Measurements from ENCODE around the gene PHF24. TPM values are rescaled to one million over a fixed set of nuclear protein-coding genes. Genes with fewer than 3 reads are reported as not detected.
"Not testable (repeated sequence)": the region's sequence is repeated elsewhere in the genome, so short reads cannot be mapped to it uniquely, and the experiment has no call there.

Gene PHF24
- total and polyA plus RNA-seq, 5 donors from 2014 or later = not detected

DNA sequence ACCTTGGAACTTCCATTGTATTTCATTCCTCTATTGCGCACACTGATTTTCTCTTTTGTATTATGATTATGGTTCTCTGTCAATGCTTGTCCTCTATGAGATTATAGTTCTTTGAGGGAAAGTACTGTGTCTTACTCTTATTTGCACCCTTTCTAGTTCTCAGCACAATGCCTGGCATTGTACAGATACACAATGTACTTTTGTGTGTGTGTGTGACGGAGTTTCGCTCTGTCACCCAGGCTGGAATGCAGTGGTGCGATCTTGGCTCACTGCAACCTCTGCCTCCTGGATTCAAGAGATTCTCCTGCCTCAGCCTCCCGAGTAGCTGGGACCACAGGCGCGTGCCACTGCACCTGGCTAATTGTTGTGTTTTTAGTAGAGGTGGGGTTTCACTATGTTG, 2.0 kb upstream of the PHF24 start:
- H3K9me3 Mint-ChIP-seq; ATAC-seq (ENCODE audit: low read depth in 2 of 2); H3K27ac Mint-ChIP-seq; H3K4me1 Mint-ChIP-seq; H3K4me3 ChIP-seq (ENCODE audit: low read depth, low read length); H3K9me3 ChIP-seq (ENCODE audit: control insufficient read depth in 2 of 2, low read length in 2 of 2); H3K36me3 ChIP-seq (ENCODE audit: control insufficient read depth, insufficient read depth, low read length); H3K27ac ChIP-seq (ENCODE audit: insufficient read depth, low read length, poor library complexity, severe bottlenecking); H3K4me3 Mint-ChIP-seq; DNase-seq; H3K36me3 Mint-ChIP-seq; H3K4me1 ChIP-seq (ENCODE audit: control insufficient read depth, insufficient read depth, low read length, poor library complexity, severe bottlenecking): not testable (repeated sequence)
- H3K27me3 ChIP-seq (ENCODE audit: control insufficient read depth, insufficient read depth, low read length) = peaks cover 41% of the 10 kb centered on the region
- H3K27me3 Mint-ChIP-seq = peaks cover 83% of the 10 kb centered on the region

- no peak for ATAC-seq (ENCODE audit: low read depth in 2 of 2)
- Mint-ChIP-seq H3K4me1 (peaks cover 0 to 3% (median 0%) of the 10 kb centered on the region in 4 donors), H3K36me3 (no peaks in the 10 kb centered on the region), H3K27ac (no peak overlapping the region), H3K4me3 (peak overlapping the region in 1 of 4 donors; percentile 66), H3K9me3 (peaks cover 0 to 3% (median 0%) of the 10 kb centered on the region in 7 donors), H3K27me3 (peaks cover 83% of the 10 kb centered on the region)
- H3K36me3 ChIP-seq (ENCODE audit: control insufficient read depth, insufficient read depth, low read length) = no peaks in the 10 kb centered on the region
- no peak overlapping the region for H3K27ac ChIP-seq (ENCODE audit: insufficient read depth, low read length, poor library complexity, severe bottlenecking)
- no peak overlapping the region for H3K4me3 ChIP-seq (ENCODE audit: low read depth, low read length)
- peaks cover 43% of the 10 kb centered on the region for H3K27me3 ChIP-seq (ENCODE audit: control insufficient read depth, insufficient read depth, low read length)
- no peaks in the 10 kb centered on the region for H3K9me3 ChIP-seq (ENCODE audit: control insufficient read depth in 2 of 2, low read length in 2 of 2)
- no peak for DNase-seq
- peaks cover 9% of the 10 kb centered on the region for H3K4me1 ChIP-seq (ENCODE audit: control insufficient read depth, insufficient read depth, low read length, poor library complexity, severe bottlenecking)
These were observed 1.4 kb upstream of the PHF24 start for GRCh38 chr9:34956648-34957047.

GRCh38 chr9:34958411-34958982, 412 bp downstream of the PHF24 start:
- ATAC-seq (ENCODE audit: low read depth in 2 of 2) = no peak

DNA sequence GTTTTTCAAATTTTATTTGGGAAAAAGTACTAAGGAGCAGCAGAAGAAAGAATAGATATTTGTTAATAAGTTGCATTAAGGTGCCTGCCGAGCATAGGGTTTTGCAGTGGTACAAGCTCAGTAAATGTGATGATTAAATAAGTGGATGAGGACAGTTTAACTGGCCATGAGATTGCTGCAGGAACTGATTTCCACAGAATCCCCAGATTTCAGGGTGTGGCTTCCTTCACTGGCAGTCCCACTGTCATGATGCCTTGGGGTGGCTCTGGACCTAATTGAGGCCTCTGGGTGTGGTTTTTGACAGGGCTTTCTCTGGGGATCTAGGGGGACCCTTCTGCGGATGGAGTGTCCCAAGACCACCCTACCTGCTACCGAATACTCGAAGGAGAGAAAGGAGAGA, 1.4 kb downstream of the PHF24 start:
- Mint-ChIP-seq H3K36me3 (no peaks in the 10 kb centered on the region), H3K9me3 (peaks cover 0 to 3% (median 0%) of the 10 kb centered on the region in 7 donors), H3K4me1 (peaks cover 0 to 3% (median 0%) of the 10 kb centered on the region in 4 donors), H3K4me3 (peak overlapping the region in 1 of 4 donors; percentile 26), H3K27ac (peak overlapping the region in 1 of 3 donors; percentile 40), H3K27me3 (peaks cover 90% of the 10 kb centered on the region)
- Histone ChIP-seq H3K4me1 (ENCODE audit: control insufficient read depth, insufficient read depth, low read length, poor library complexity, severe bottlenecking) (peaks cover 9% of the 10 kb centered on the region), H3K27ac (ENCODE audit: insufficient read depth, low read length, poor library complexity, severe bottlenecking) (no peak overlapping the region), H3K36me3 (ENCODE audit: control insufficient read depth, insufficient read depth, low read length) (no peaks in the 10 kb centered on the region), H3K27me3 (ENCODE audit: control insufficient read depth, insufficient read depth, low read length) (peaks cover 46% of the 10 kb centered on the region), H3K9me3 (ENCODE audit: control insufficient read depth in 2 of 2, low read length in 2 of 2) (no peaks in the 10 kb centered on the region), H3K4me3 (ENCODE audit: low read depth, low read length) (no peak overlapping the region)
- DNase-seq (no peak), ATAC-seq (ENCODE audit: low read depth in 2 of 2) (no peak)

More at GRCh38 chr9:34958411-34958982, 412 bp downstream of the PHF24 start:
- H3K9me3 Mint-ChIP-seq = peaks cover 0 to 3% (median 0%) of the 10 kb centered on the region in 7 donors
- Histone ChIP-seq H3K4me1 (ENCODE audit: control insufficient read depth, insufficient read depth, low read length, poor library complexity, severe bottlenecking) (peaks cover 9% of the 10 kb centered on the region), H3K36me3 (ENCODE audit: control insufficient read depth, insufficient read depth, low read length) (no peaks in the 10 kb centered on the region), H3K27me3 (ENCODE audit: control insufficient read depth, insufficient read depth, low read length) (peaks cover 44% of the 10 kb centered on the region), H3K9me3 (ENCODE audit: control insufficient read depth in 2 of 2, low read length in 2 of 2) (no peaks in the 10 kb centered on the region), H3K27ac (ENCODE audit: insufficient read depth, low read length, poor library complexity, severe bottlenecking) (no peak overlapping the region), H3K4me3 (ENCODE audit: low read depth, low read length) (no peak overlapping the region)
- H3K36me3 Mint-ChIP-seq = no peaks in the 10 kb centered on the region
- peaks cover 87% of the 10 kb centered on the region for H3K27me3 Mint-ChIP-seq
- no peak overlapping the region for H3K27ac Mint-ChIP-seq
- H3K4me3 Mint-ChIP-seq = peak overlapping the region in 3 of 4 donors; percentile 44 to 64 (median 55)
- no peak for DNase-seq
- H3K4me1 Mint-ChIP-seq = peaks cover 0 to 3% (median 0%) of the 10 kb centered on the region in 4 donors

DNA sequence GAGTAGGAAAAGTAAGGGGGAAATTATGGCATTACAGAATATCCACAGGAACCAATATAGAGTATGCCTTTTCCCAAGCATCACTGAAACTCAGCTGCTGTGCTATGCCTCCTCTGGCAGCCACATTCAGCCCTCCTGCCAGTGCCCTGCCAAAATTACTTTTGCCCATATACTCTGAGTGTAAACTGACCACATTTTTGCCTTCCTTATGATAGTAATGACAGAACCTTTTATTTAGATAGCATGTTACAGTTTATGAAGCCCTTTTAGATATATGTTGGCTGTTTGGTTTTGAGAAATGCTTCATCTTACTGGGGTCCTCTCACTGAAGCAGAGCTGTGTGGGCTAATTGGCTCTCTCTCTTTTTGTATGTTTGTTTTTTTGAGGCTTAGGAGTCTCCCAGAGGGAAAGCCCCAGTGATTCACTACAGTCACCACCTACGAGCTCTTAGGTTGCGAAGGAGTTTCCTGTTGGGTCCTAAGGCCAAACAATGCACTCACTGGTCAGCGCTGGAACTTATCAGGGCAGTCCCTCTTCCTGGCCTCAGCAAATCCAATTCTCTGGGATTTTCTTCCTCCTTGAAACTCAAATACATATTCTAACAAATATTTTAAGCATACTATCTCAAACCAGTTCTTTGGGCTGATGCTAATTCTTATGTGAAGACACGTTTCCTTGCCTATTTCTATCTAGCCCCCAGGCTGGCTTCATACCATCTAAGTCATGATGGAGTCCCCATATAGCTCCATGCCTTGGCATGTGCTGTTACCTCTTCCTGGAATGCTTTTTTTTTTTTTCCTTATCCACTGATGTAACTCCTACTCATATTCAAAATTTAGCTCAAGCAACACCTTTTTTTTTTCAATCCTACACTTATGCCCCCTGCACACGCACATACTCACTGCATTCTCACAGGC, 3.7 kb downstream of the PHF24 start:
- no peak for ATAC-seq (ENCODE audit: low read depth in 2 of 2)

DNA sequence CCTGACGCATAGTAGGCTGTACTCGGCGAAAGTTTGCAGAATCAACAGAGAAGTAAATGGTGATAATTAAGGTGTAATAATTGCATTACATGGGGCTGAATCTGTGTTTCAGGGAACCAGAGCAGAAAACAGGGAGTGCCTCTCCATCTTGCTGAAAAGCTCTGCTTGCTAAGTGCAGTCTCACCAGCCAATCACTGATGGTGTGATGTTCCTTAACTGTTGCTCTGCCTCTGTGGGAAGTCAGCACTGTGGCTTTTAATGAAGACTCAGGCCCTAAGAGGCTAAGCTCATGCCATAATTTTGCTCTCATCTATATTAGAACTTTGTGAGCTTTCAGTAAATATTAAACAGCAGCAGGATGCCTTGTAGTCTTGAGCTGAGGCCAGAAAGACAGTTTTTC, 4.5 kb downstream of the PHF24 start:
- no peak for DNase-seq
- H3K27me3 Mint-ChIP-seq = peaks cover 85% of the 10 kb centered on the region
- H3K27ac Mint-ChIP-seq = no peak overlapping the region
- peaks cover 0 to 3% (median 0%) of the 10 kb centered on the region in 4 donors for H3K4me1 Mint-ChIP-seq
- peaks cover 8% of the 10 kb centered on the region for H3K4me1 ChIP-seq (ENCODE audit: control insufficient read depth, insufficient read depth, low read length, poor library complexity, severe bottlenecking)
- no peak overlapping the region for H3K4me3 Mint-ChIP-seq
- peaks cover 0 to 2% (median 0%) of the 10 kb centered on the region in 7 donors for H3K9me3 Mint-ChIP-seq
- H3K27ac ChIP-seq (ENCODE audit: insufficient read depth, low read length, poor library complexity, severe bottlenecking) = no peak overlapping the region
- no peak overlapping the region for H3K4me3 ChIP-seq (ENCODE audit: low read depth, low read length)
- no peaks in the 10 kb centered on the region for H3K36me3 Mint-ChIP-seq
- no peaks in the 10 kb centered on the region for H3K36me3 ChIP-seq (ENCODE audit: control insufficient read depth, insufficient read depth, low read length)
- ATAC-seq (ENCODE audit: low read depth in 2 of 2) = no peak
- no peaks in the 10 kb centered on the region for H3K9me3 ChIP-seq (ENCODE audit: control insufficient read depth in 2 of 2, low read length in 2 of 2)
- H3K27me3 ChIP-seq (ENCODE audit: control insufficient read depth, insufficient read depth, low read length) = peaks cover 48% of the 10 kb centered on the region

More for the DNA sequence above, 3.7 kb downstream of the PHF24 start:
- Mint-ChIP-seq H3K9me3 (peaks cover 0 to 2% (median 0%) of the 10 kb centered on the region in 7 donors), H3K4me1 (peaks cover 0 to 3% (median 0%) of the 10 kb centered on the region in 4 donors), H3K27me3 (peaks cover 85% of the 10 kb centered on the region), H3K36me3 (no peaks in the 10 kb centered on the region), H3K27ac (no peak overlapping the region), H3K4me3 (no peak overlapping the region)
- no peak overlapping the region for H3K27ac ChIP-seq (ENCODE audit: insufficient read depth, low read length, poor library complexity, severe bottlenecking)
- H3K9me3 ChIP-seq (ENCODE audit: control insufficient read depth in 2 of 2, low read length in 2 of 2) = no peaks in the 10 kb centered on the region
- H3K27me3 ChIP-seq (ENCODE audit: control insufficient read depth, insufficient read depth, low read length) = peaks cover 54% of the 10 kb centered on the region
- H3K4me3 ChIP-seq (ENCODE audit: low read depth, low read length) = no peak overlapping the region
- no peak for DNase-seq
- H3K4me1 ChIP-seq (ENCODE audit: control insufficient read depth, insufficient read depth, low read length, poor library complexity, severe bottlenecking) = peaks cover 9% of the 10 kb centered on the region
- H3K36me3 ChIP-seq (ENCODE audit: control insufficient read depth, insufficient read depth, low read length) = no peaks in the 10 kb centered on the region

- peaks cover 90% of the 10 kb centered on the region for H3K27me3 Mint-ChIP-seq
- Histone ChIP-seq H3K27me3 (ENCODE audit: control insufficient read depth, insufficient read depth, low read length) (peaks cover 48% of the 10 kb centered on the region), H3K4me1 (ENCODE audit: control insufficient read depth, insufficient read depth, low read length, poor library complexity, severe bottlenecking) (peaks cover 3% of the 10 kb centered on the region), H3K9me3 (ENCODE audit: control insufficient read depth in 2 of 2, low read length in 2 of 2) (no peaks in the 10 kb centered on the region), H3K36me3 (ENCODE audit: control insufficient read depth, insufficient read depth, low read length) (no peaks in the 10 kb centered on the region), H3K4me3 (ENCODE audit: low read depth, low read length) (no peak overlapping the region), H3K27ac (ENCODE audit: insufficient read depth, low read length, poor library complexity, severe bottlenecking) (no peak overlapping the region)
- H3K9me3 Mint-ChIP-seq = peaks cover 0 to 2% (median 0%) of the 10 kb centered on the region in 7 donors
- H3K27ac Mint-ChIP-seq = no peak overlapping the region
- no peaks in the 10 kb centered on the region for H3K36me3 Mint-ChIP-seq
- peaks cover 0 to 3% (median 0%) of the 10 kb centered on the region in 4 donors for H3K4me1 Mint-ChIP-seq
- DNase-seq (no peak), ATAC-seq (ENCODE audit: low read depth in 2 of 2) (no peak)
- no peak overlapping the region for H3K4me3 Mint-ChIP-seq
These were observed 5.5 kb downstream of the PHF24 start for GRCh38 chr9:34963552-34963951.

Measured in CD4-positive, CD25-positive, alpha-beta regulatory T cell (primary cell).